ENCODE results near the gene CNIH2.
A peak's percentile ranks its signal among the peaks of the same experiment; 100 is the strongest.

The CNIH2 gene

GRCh38 chr11:66259225-66259624, 18.8 kb upstream of the CNIH2 start:
- DNase-seq (ENCODE audit: low read depth), result no peak

- no peak for DNase-seq (ENCODE audit: low read depth)
Measured at GRCh38 chr11:66259956-66260355, 18.0 kb upstream of the CNIH2 start.

- DNase-seq (ENCODE audit: low read depth), result no peak
Measured at GRCh38 chr11:66261578-66261977, 16.4 kb upstream of the CNIH2 start.

GRCh38 chr11:66262191-66262590, 15.8 kb upstream of the CNIH2 start:
- DNase-seq (ENCODE audit: low read depth), result no peak

- no peak for DNase-seq (ENCODE audit: low read depth)
Measured at GRCh38 chr11:66262696-66263095, 15.3 kb upstream of the CNIH2 start.

GRCh38 chr11:66263231-66263630, 14.7 kb upstream of the CNIH2 start:
- DNase-seq (ENCODE audit: low read depth), result no peak

GRCh38 chr11:66263785-66264184, 14.2 kb upstream of the CNIH2 start:
- no peak for DNase-seq (ENCODE audit: low read depth)

- DNase-seq (ENCODE audit: low read depth), result no peak
Measured at GRCh38 chr11:66264383-66264782, 13.6 kb upstream of the CNIH2 start.

GRCh38 chr11:66264914-66265313, 13.1 kb upstream of the CNIH2 start:
- no peak for DNase-seq (ENCODE audit: low read depth)

GRCh38 chr11:66265531-66266377, 12.2 kb upstream of the CNIH2 start:
- no peak for DNase-seq (ENCODE audit: low read depth)

GRCh38 chr11:66266378-66267038, 11.5 kb upstream of the CNIH2 start:
- DNase-seq (ENCODE audit: low read depth), result no peak

- DNase-seq (ENCODE audit: low read depth), result no peak
Measured at GRCh38 chr11:66267039-66267378, 11.0 kb upstream of the CNIH2 start.

- peak; percentile 80 for DNase-seq (ENCODE audit: low read depth)
Measured at GRCh38 chr11:66267379-66268243, 10.4 kb upstream of the CNIH2 start.

GRCh38 chr11:66268244-66268951, 9.6 kb upstream of the CNIH2 start, which contains the start of gene RAB1B:
TSS of gene RAB1B (plus strand) at chr11:66268639. CDS start at chr11:66268680, 41 bp downstream.
- DNase-seq (ENCODE audit: low read depth), result peak; percentile 100

- no peak for DNase-seq (ENCODE audit: low read depth)
Measured at GRCh38 chr11:66268952-66269905, 8.7 kb upstream of the CNIH2 start.

- DNase-seq (ENCODE audit: low read depth), result no peak
Measured at GRCh38 chr11:66271816-66272215, 6.2 kb upstream of the CNIH2 start.

- no peak for DNase-seq (ENCODE audit: low read depth)
Measured at GRCh38 chr11:66272596-66272995, 5.4 kb upstream of the CNIH2 start.

- no peak for DNase-seq (ENCODE audit: low read depth)
Measured at GRCh38 chr11:66274219-66274618, 3.8 kb upstream of the CNIH2 start.

- no peak for DNase-seq (ENCODE audit: low read depth)
Measured at GRCh38 chr11:66275396-66275795, 2.6 kb upstream of the CNIH2 start.

- no peak for DNase-seq (ENCODE audit: low read depth)
Measured at GRCh38 chr11:66275984-66276612, 1.9 kb upstream of the CNIH2 start.
